Stimulated activated memory B cell treated with anti-CD40 and anti-IgM and Interleukin-4, amounts not matched to agents 10 μg/mL and 1 μg/mL and 100 μg/mL, for 72 hours (primary cell): ENCODE data around the gene CTNND2.
A peak's percentile ranks its signal among the peaks of the same experiment; 100 is the strongest.

ENCODE experiments used
- ATAC-seq: fragments of 150-1000 bp; cut with Tn5 transposase; 2 replicates; pipeline ENCODE4 v1.10.0; 2021
- H3K27ac Mint-ChIP-seq: one replicate; pipeline ENCODE4 v1.8.0; 2022; ENCODE audit warnings: mild to moderate bottlenecking, mixed read lengths
- H3K27me3 Mint-ChIP-seq: one replicate; pipeline ENCODE4 v1.8.0; 2022; ENCODE audit warnings: mixed read lengths
- H3K36me3 Mint-ChIP-seq: one replicate; pipeline ENCODE4 v1.8.0; 2022; ENCODE audit warnings: mixed read lengths
- H3K4me1 Mint-ChIP-seq: one replicate; pipeline ENCODE4 v1.8.0; 2022; ENCODE audit warnings: mixed read lengths
- H3K4me3 Mint-ChIP-seq: one replicate; pipeline ENCODE4 v1.8.0; 2022; ENCODE audit warnings: mild to moderate bottlenecking, moderate library complexity, mixed read lengths
- H3K9me3 Mint-ChIP-seq: one replicate; pipeline ENCODE4 v1.8.0; 2022; ENCODE audit warnings: mixed read lengths

The CTNND2 gene

DNA sequence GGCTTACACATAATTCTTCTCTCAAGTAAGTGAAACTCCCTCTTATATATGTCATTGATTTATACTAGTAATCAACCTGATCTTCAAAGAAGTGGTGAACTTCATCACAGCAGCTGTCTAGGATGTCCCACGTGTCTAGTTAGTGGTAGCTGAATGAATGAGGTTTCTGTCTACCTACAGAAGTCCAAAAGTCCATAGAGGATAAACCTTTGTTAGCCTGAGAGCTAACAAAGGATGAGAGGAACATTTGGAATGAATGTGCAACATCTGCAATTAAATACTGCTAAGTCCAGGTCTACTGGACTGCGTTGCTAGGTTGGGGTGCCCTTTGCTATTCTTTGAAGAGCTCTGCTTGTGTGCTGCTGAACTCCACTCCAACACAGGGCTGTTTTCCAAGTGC is 929.4 kb downstream of the CTNND2 start:
- H3K9me3 Mint-ChIP-seq = no peaks in the 10 kb centered on the region
- no peak overlapping the region for H3K27ac Mint-ChIP-seq

DNA sequence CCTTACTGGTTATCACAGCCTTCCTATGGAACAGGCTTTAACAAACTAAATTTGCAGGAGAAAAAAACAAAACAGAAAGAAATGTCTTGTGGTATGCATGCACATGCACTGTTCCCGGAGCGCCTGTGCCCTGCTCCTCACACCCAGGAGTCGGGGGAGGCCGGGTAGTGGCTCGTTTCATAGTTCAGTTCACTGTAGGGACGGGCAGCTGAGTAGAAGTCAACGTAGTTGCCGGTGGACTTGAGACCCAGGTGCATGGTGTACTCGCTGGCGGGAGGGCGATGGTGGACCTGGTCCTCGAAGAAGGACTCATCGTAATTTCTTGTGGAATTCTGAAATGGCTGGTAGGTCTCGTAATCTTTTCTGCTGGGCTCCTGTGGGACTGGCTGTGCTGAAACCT is 930.9 kb downstream of the CTNND2 start:
- no peak overlapping the region for H3K27ac Mint-ChIP-seq
- no peak for ATAC-seq
- H3K4me1 Mint-ChIP-seq = no peaks in the 10 kb centered on the region
- no peaks in the 10 kb centered on the region for H3K36me3 Mint-ChIP-seq
- H3K4me3 Mint-ChIP-seq = no peak overlapping the region
- H3K9me3 Mint-ChIP-seq = no peaks in the 10 kb centered on the region
- H3K27me3 Mint-ChIP-seq = no peaks in the 10 kb centered on the region

More for the DNA sequence above, 929.4 kb downstream of the CTNND2 start:
- H3K4me3 Mint-ChIP-seq = no peak overlapping the region
- H3K36me3 Mint-ChIP-seq = no peaks in the 10 kb centered on the region
- no peak for ATAC-seq
- no peaks in the 10 kb centered on the region for H3K4me1 Mint-ChIP-seq
- no peaks in the 10 kb centered on the region for H3K27me3 Mint-ChIP-seq

DNA sequence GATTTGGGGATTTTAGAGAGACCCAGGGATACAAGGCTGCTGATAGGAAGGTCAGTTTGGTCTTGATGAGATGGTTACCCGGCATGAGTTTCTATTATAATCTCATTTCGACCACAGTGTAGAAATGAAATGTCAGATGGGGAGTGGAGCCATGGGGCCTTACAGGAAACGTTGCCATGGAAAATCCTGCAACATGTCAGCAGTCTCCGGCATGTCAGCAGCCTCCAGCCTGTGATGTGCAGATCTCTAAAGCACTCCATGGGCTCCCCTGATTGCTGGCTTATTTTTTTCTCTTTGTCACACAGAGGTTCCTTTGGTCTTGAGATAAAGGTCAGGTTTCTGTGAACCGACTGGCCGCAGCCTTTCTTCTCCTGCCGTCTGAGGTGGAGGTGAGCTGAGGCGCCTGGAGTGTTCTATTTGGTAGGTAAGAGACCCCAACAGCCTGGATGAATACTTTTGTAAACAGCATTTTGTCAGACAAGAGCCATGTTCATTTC is 934.5 kb downstream of the CTNND2 start:
- no peaks in the 10 kb centered on the region for H3K36me3 Mint-ChIP-seq
- H3K4me1 Mint-ChIP-seq = no peaks in the 10 kb centered on the region
- no peaks in the 10 kb centered on the region for H3K27me3 Mint-ChIP-seq

DNA sequence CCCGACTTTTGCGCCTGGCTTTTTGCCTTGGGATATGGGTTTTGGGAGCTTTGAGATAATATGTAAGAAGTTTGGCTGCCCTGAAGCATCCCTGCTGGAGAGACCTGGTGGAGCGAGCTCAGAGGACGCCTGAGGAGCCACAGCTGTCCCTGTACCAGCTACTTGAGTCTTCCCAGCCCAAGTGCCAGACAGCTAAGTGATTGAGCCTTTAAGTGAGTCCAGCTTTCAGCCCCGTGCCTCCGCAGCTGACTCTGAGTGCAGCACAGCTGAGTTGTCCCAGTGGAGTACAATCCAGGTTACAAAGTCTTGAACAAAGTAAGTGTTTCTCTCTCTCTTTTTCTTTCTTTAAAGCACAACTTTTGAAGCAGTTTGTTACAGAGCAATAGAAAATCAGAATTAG is 939.4 kb downstream of the CTNND2 start:
- H3K4me1 Mint-ChIP-seq = no peaks in the 10 kb centered on the region
- no peaks in the 10 kb centered on the region for H3K36me3 Mint-ChIP-seq
- ATAC-seq = no peak
- H3K27ac Mint-ChIP-seq = no peak overlapping the region
- no peaks in the 10 kb centered on the region for H3K9me3 Mint-ChIP-seq
- no peaks in the 10 kb centered on the region for H3K27me3 Mint-ChIP-seq
- H3K4me3 Mint-ChIP-seq = no peak overlapping the region

More for the DNA sequence above, 934.5 kb downstream of the CTNND2 start:
- Mint-ChIP-seq H3K9me3 (no peaks in the 10 kb centered on the region), H3K4me3 (no peak overlapping the region), H3K27ac (no peak overlapping the region)
- ATAC-seq = no peak

DNA sequence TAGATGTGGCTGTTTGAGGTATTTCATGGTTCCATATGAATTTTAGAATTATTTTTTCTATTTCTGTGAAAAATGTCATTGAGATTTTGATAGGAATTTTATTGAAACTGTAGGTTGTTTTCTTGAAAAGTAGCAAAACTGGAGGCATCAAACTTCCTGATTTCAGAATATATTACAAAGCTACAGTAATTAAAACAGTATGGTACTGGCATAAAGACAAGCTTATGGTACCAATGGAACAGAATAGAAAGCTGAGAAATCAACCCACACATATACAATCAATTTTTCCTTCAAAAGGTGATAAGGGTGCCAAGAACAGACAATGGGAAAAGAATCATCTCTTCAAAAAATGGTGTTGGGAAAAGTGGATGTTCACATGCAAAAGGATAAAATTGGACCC is 945.5 kb downstream of the CTNND2 start:
- Mint-ChIP-seq H3K27ac (no peak overlapping the region), H3K4me1 (no peaks in the 10 kb centered on the region), H3K9me3 (peaks cover 8% of the 10 kb centered on the region), H3K4me3 (no peak overlapping the region), H3K27me3 (no peaks in the 10 kb centered on the region), H3K36me3 (no peaks in the 10 kb centered on the region)
- no peak for ATAC-seq

DNA sequence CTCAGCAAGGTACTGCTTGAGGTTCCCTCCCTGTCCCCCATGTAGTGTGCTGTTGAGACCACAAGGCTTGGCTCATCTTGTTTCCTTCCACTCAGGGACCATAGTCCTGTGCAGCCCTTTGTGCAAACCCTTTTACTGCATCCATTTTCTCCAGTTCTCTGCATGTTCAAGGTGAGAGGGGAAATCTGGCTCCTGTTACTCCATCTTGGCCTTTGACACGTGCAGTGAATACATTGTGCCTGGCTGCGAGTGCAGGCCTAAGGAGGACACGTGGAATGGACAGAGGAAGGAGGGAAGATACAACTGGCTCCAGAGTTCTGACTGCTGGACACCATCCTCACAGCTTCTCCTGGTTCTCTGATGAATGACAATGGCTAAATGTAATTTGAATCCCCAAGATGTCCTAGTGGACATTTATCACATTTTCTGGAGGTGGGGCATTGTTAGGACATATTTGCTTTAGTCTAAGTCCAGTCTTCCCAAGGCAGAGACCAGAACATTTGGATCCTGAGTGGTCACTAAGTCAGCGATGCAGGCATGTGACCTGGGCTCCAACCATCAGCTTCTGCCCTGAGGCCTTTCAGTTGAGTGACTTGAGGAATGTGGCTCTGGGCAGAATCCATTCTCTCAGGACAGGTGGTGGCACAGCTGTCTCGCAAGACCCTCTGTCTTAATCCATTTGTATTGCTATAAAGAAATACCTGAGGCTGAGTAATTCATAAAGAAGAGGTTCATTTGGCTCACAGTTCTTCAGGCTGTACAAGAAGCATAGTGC is 954.2 kb downstream of the CTNND2 start:
- H3K27me3 Mint-ChIP-seq = peaks cover 24% of the 10 kb centered on the region
- H3K27ac Mint-ChIP-seq = no peak overlapping the region
- ATAC-seq = no peak
- H3K4me3 Mint-ChIP-seq = no peak overlapping the region
- no peaks in the 10 kb centered on the region for H3K36me3 Mint-ChIP-seq
- H3K9me3 Mint-ChIP-seq = peaks cover 3% of the 10 kb centered on the region
- no peaks in the 10 kb centered on the region for H3K4me1 Mint-ChIP-seq

DNA sequence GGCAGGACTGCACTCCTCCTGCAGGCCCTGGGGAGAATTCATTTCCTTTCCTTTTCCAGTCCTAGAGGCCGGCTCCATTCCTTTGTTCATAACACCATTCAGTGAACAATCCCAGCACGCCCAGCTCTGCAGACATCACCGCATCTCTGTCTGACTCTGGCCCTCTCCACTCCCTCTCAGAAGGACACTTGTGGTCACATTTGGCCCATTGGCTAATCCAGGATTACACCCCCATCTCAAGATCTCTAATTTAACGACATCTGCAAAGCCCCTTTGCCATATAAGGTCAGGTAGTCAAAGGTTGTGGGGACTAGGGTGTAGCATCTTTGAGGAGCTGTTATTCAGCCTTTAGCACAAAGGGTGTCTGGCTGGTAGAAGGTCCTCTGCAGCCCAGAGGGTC is 958.2 kb downstream of the CTNND2 start:
- ATAC-seq = peak; percentile 16
- peaks cover 34% of the 10 kb centered on the region for H3K27me3 Mint-ChIP-seq
- H3K36me3 Mint-ChIP-seq = no peaks in the 10 kb centered on the region
- no peak overlapping the region for H3K4me3 Mint-ChIP-seq
- peaks cover under 1% of the 10 kb centered on the region for H3K9me3 Mint-ChIP-seq
- H3K4me1 Mint-ChIP-seq = no peaks in the 10 kb centered on the region
- H3K27ac Mint-ChIP-seq = no peak overlapping the region

DNA sequence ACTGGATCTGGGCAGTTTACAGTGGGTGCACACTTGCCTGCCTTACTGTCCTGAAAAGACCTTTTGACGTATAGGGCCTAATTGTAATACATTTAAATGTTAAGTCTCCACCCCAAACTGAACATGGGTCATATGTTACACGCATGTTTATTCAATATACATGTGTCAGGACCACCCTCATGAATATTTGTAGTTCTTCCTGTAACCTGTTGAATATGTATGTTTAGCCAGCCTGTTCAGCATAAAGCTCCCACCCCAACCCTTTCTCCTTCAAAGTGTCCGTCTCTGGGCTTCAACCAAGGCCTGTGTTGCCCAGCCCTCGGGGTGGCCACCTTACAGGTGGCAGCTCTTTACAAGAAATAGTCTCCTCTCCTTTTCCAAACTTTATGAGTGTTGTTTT is 962.3 kb downstream of the CTNND2 start:
- Mint-ChIP-seq H3K4me3 (no peak overlapping the region), H3K27me3 (peaks cover 18% of the 10 kb centered on the region), H3K36me3 (no peaks in the 10 kb centered on the region), H3K27ac (no peak overlapping the region), H3K4me1 (no peaks in the 10 kb centered on the region), H3K9me3 (peaks cover 2% of the 10 kb centered on the region)
- ATAC-seq = no peak

DNA sequence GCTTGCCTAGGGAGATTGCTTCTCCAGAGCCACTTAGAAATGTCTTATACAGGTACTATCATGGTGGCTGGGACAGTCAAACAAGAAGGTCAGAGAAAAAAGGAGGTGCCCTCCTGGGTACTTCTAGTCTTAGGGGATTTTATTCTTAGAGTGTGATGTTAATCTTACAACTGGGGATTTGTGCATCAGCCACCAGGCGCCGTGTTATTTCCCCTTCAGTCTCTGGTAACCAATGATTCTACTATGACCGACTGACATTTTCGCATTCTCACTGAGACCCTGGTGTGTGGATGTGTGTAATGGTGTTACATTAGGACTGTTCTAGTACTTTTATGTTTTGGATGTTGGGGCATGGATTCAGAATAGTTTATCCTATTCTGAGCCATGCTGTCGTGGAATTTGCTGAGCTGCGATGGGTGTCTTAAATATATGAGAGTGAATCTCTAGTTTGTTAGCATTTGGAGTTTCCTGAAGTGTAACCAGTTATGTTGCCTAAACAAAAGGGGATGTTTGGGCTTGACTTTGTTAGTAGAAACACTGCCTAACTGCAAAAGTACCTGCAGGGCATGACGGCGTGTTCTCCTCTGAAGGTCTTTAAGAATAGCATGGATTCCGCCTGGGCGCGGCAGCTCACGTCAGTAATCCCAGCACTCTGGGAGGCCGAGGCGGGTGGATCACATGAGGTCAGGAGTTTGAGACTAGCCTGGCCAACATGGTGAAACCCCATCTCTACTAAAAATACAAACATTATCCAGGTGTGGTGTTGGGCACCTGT is 968.0 kb downstream of the CTNND2 start:
- H3K27me3 Mint-ChIP-seq = peaks cover 9% of the 10 kb centered on the region
- H3K9me3 Mint-ChIP-seq = peaks cover 2% of the 10 kb centered on the region
- H3K4me1 Mint-ChIP-seq = no peaks in the 10 kb centered on the region
- ATAC-seq = no peak
- no peak overlapping the region for H3K4me3 Mint-ChIP-seq
- H3K36me3 Mint-ChIP-seq = no peaks in the 10 kb centered on the region
- H3K27ac Mint-ChIP-seq = no peak overlapping the region

DNA sequence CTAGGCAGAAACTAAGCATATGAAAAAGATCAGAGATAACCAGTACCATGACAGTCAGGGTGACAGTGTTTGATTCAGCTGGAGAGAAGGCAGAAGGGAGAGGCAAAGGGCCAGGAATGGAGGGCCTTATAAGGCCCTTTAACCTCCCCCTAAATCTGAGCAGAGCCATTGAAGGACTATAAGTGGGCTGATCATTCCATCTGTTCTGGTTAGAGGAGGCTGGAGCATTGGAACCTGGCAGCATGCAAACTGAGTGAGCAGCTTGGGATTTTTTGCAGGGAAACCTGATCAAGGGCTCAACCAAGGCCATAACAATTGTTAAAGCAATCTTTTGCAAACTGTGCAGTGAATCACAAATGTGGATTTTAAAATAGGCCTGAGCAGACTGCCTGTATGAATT is 968.7 kb downstream of the CTNND2 start:
- no peaks in the 10 kb centered on the region for H3K4me1 Mint-ChIP-seq
- no peaks in the 10 kb centered on the region for H3K36me3 Mint-ChIP-seq
- H3K9me3 Mint-ChIP-seq = no peaks in the 10 kb centered on the region
- no peak for ATAC-seq
- H3K27me3 Mint-ChIP-seq = peaks cover 8% of the 10 kb centered on the region
- H3K4me3 Mint-ChIP-seq = no peak overlapping the region
- no peak overlapping the region for H3K27ac Mint-ChIP-seq

DNA sequence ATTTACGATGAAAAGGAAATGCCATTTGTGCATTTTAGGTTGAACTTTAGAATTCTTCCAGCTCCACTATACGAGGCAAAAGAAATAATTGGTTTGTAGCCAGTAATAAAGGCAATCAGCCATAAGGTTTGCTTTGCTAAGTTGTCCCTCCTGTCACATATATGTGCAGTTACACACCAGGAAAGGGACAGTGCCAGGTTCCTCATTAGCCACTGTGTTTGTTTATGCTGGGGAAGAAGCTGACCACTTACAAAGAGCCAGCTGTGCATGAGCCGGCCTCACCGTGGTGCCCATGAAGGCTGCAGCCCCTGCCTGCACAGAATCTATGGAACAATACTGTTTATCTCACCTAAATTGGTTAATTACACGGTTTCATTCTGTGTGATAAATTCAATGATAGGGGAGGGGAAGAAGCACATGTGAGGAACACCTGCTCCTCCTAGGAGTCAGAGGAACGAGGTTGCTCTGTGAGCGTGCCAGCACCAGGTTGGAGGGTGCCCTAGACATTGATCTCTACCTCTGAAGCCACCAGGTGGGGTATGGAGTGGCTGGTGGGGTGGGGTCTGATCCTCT is 969.4 kb downstream of the CTNND2 start:
- no peak overlapping the region for H3K27ac Mint-ChIP-seq
- ATAC-seq = no peak
- H3K9me3 Mint-ChIP-seq = peaks cover under 1% of the 10 kb centered on the region
- no peak overlapping the region for H3K4me3 Mint-ChIP-seq
- peaks cover under 1% of the 10 kb centered on the region for H3K27me3 Mint-ChIP-seq
- H3K36me3 Mint-ChIP-seq = peaks cover under 1% of the 10 kb centered on the region
- H3K4me1 Mint-ChIP-seq = no peaks in the 10 kb centered on the region

DNA sequence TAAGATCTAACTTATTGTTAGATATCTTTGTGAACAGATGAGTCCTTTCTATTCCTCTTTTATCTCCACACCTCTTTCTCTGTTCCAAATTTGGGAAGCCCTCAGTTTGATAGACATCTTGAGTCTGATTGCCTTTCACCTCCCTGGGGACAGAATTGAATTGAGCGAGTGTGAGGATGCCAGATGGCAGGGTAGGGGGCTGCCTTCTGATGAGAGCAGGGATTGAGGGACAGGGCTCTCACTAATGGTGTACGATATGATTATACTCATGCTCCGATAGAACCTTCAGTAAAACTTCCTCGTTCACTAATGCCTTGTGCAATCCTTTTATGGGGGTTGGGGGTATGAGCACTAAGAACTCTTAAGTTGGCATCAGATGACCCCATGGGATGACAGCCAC is 971.1 kb downstream of the CTNND2 start:
- peaks cover 8% of the 10 kb centered on the region for H3K36me3 Mint-ChIP-seq
- H3K27ac Mint-ChIP-seq = no peak overlapping the region
- H3K4me1 Mint-ChIP-seq = no peaks in the 10 kb centered on the region
- no peak overlapping the region for H3K4me3 Mint-ChIP-seq
- peaks cover 9% of the 10 kb centered on the region for H3K9me3 Mint-ChIP-seq
- H3K27me3 Mint-ChIP-seq = no peaks in the 10 kb centered on the region
- no peak for ATAC-seq

DNA sequence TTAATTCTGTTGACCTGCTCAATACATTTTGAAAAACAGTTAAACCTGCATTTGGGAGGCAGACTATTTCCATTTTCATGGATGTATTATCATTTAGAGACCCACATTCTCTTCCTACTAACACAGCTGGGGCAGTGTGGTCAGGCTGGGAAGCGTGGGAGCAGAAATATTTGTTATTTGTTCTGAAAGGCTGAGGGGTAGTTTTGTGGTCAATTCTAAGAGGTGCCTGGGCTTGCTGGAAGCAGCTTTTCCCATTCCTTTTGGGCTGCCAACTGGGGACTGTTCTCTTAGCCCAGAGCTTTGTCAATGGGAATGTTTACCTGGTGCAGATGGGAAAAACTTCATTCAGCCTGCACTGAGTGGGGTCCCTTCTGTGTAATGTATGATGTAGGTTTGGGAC is 971.8 kb downstream of the CTNND2 start:
- ATAC-seq = no peak
- H3K4me3 Mint-ChIP-seq = no peak overlapping the region
- H3K9me3 Mint-ChIP-seq = peaks cover 9% of the 10 kb centered on the region
- H3K27ac Mint-ChIP-seq = no peak overlapping the region
- H3K4me1 Mint-ChIP-seq = no peaks in the 10 kb centered on the region
- no peaks in the 10 kb centered on the region for H3K27me3 Mint-ChIP-seq
- H3K36me3 Mint-ChIP-seq = peaks cover 8% of the 10 kb centered on the region

DNA sequence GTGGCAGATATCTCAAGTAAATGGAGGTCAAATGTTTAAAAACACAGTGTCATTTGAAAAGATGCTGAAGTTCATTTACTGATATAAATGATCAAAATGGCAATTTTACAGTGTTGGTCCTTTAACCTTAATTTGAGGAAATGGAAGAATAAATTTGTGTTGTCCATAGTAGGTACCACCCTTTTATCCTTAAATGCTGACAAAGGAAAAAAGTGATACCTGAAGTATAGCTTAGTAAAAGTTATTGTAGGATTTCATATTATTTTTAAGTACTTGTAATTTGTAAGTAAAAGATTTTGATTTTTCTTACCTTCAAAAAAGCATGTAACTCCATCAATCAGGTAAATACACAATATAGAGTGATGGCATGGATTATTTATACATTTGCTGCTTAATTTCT is 976.6 kb downstream of the CTNND2 start:
- no peak overlapping the region for H3K27ac Mint-ChIP-seq
- H3K36me3 Mint-ChIP-seq = peaks cover 8% of the 10 kb centered on the region
- H3K4me1 Mint-ChIP-seq = no peaks in the 10 kb centered on the region
- H3K4me3 Mint-ChIP-seq = no peak overlapping the region
- peaks cover 11% of the 10 kb centered on the region for H3K27me3 Mint-ChIP-seq
- peaks cover 9% of the 10 kb centered on the region for H3K9me3 Mint-ChIP-seq
- ATAC-seq = no peak

DNA sequence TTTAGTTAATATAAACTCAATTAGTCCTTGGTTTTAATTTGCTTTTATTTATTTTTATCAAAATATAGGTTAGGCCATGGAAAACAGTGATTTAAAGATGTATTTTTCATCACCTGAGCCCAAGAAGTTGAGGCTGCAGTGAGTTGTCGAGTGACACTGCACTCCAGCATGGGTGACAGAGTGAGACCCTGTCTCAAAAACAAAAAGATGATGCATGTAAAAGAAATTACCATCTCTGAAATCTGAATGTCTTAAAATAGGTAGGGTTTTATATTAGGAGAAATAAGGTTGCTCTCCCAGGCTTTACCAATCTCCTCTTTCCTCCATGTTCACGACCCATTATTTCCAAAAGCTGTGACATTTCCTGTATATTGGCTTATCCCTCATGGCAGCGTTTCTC is 980.9 kb downstream of the CTNND2 start:
- Mint-ChIP-seq H3K4me3 (no peak overlapping the region), H3K4me1 (no peaks in the 10 kb centered on the region), H3K27ac (no peak overlapping the region), H3K27me3 (peaks cover 40% of the 10 kb centered on the region), H3K36me3 (no peaks in the 10 kb centered on the region), H3K9me3 (no peaks in the 10 kb centered on the region)
- no peak for ATAC-seq
